ENCODE results near the gene RRP9.
"Not testable (repeated sequence)": the region's sequence is repeated elsewhere in the genome, so short reads cannot be mapped to it uniquely, and the experiment has no call there.

The RRP9 gene

GRCh38 chr3:51937014-51937413, 4.7 kb downstream of the RRP9 start:
- no peak for DNase-seq

- DNase-seq, result no peak
Measured at GRCh38 chr3:51935886-51936755, 5.6 kb downstream of the RRP9 start.

- DNase-seq, result no peak
Measured at GRCh38 chr3:51934991-51935885, 6.5 kb downstream of the RRP9 start.

- DNase-seq, result no peak
Measured at GRCh38 chr3:51934139-51934850, 7.4 kb downstream of the RRP9 start.

GRCh38 chr3:51933471-51934138, 8.1 kb downstream of the RRP9 start:
- DNase-seq, result no peak

- DNase-seq, result no peak
Measured at GRCh38 chr3:51932471-51933370, 9.0 kb downstream of the RRP9 start.

GRCh38 chr3:51931756-51932155, 9.9 kb downstream of the RRP9 start:
- DNase-seq, result no peak

GRCh38 chr3:51930439-51930838, 11.3 kb downstream of the RRP9 start:
- no peak for DNase-seq

- DNase-seq, result no peak
Measured at GRCh38 chr3:51929420-51930003, 12.2 kb downstream of the RRP9 start.

GRCh38 chr3:51928981-51929380, 12.7 kb downstream of the RRP9 start:
- DNase-seq, result not testable (repeated sequence)

- no peak for DNase-seq
Measured at GRCh38 chr3:51928438-51928837, 13.3 kb downstream of the RRP9 start.

- DNase-seq, result no peak
Measured at GRCh38 chr3:51927061-51927977, 14.4 kb downstream of the RRP9 start.

- DNase-seq, result no peak
Measured at GRCh38 chr3:51921081-51921578, 20.6 kb downstream of the RRP9 start.

- DNase-seq, result no peak
Measured at GRCh38 chr3:51916418-51916817, 25.3 kb downstream of the RRP9 start.

- no peak for DNase-seq
Measured at GRCh38 chr3:51908026-51908425, 33.7 kb downstream of the RRP9 start.

- no peak for DNase-seq
Measured at GRCh38 chr3:51904034-51904823, 37.5 kb downstream of the RRP9 start.

- DNase-seq, result not testable (repeated sequence)
Measured at GRCh38 chr3:51902361-51902760, 39.3 kb downstream of the RRP9 start.

GRCh38 chr3:51900043-51900442, 41.7 kb downstream of the RRP9 start:
- DNase-seq, result not testable (repeated sequence)

- no peak for DNase-seq
Measured at GRCh38 chr3:51897391-51897790, 44.3 kb downstream of the RRP9 start.

Data from amniotic stem cell (primary cell).